GM12878 (cell line): Measurements from ENCODE around the gene UNC5B. TPM values are rescaled to one million over a fixed set of nuclear protein-coding genes. Genes with fewer than 3 reads are reported as not detected.

Source experiments
- ATAC-seq: fragments of 200-7000 bp; cut with Tn5 transposase; 3 replicates; pipeline ENCODE4 v1.9.1; 2020; ENCODE audit warnings: mild to moderate bottlenecking, moderate library complexity
- BruUV-seq: library from RNA; stranded (reverse); fragments of 400-500 nt; replicated peaks from 2 replicates; lab custom pipeline; 2021; lab: Mats Ljungman, UMichigan
- CTCF ChIA-PET: fragments of 300-600 bp; sonication (Branson Sonifier 250); formaldehyde crosslinking; extraction: SDS; loops from one replicate; lab custom pipeline; 2021; ENCODE audit warnings: inconsistent platforms; lab: Yijun Ruan, JAX
- POLR2A ChIA-PET: fragments of 350-600 bp; formaldehyde crosslinking; extraction: SDS; loops from one replicate; lab custom pipeline; 2021; ENCODE audit warnings: inconsistent platforms; lab: Charles Lee
- RAD21 ChIA-PET: fragments of 300-600 bp; sonication (Branson Sonifier 250); formaldehyde crosslinking; loops from one replicate; lab custom pipeline; 2023; ENCODE audit warnings: antibody characterized with exemption; ENCODE audit not compliant: unreplicated experiment; lab: Charles Lee
- SMC1A ChIA-PET: fragments of 300-600 bp; sonication (Branson Sonifier 250); formaldehyde crosslinking; loops from one replicate; lab custom pipeline; 2023; ENCODE audit not compliant: unreplicated experiment, uncharacterized antibody; lab: Charles Lee
- DNase-seq: peaks from one replicate; pipeline ENCODE4 v3.0.0-alpha.2; 2011; ENCODE audit warnings: low read depth, low spot score
- FAIRE-seq: peaks from 3 replicates; lab custom pipeline; 2011; peaks lifted over from hg19 to GRCh38; lab: Jason Lieb, UNC
- H2AFZ ChIP-seq: 2 replicates; pipeline ENCODE4 v1.6.0; 2011; ENCODE audit warnings: low read depth, low read length, control low read depth; ENCODE audit not compliant: control insufficient read depth
- H3K27ac ChIP-seq: 2 replicates; pipeline ENCODE4 v1.5.1; 2011; ENCODE audit warnings: control low read depth; ENCODE audit not compliant: control insufficient read depth, insufficient read depth
- H3K27me3 ChIP-seq, 2 experiments: replicated peaks in 1 of 2; 2 replicates each; pipeline versions ENCODE4 v1.6.0 to v1.6.1; 2011; ENCODE audit warnings: low read length in 1 of 2; ENCODE audit not compliant: control insufficient read depth in 2 of 2, insufficient read depth in 2 of 2
- H3K36me3 ChIP-seq, 2 experiments: 2 replicates each; pipeline ENCODE4 v1.5.1; 2011; ENCODE audit warnings: low read length in 1 of 2; ENCODE audit not compliant: control insufficient read depth in 2 of 2, insufficient read depth in 2 of 2
- H3K4me1 ChIP-seq: 2 replicates; pipeline ENCODE4 v1.6.1; 2011; ENCODE audit warnings: mild to moderate bottlenecking, low read length, moderate library complexity, mixed read lengths; ENCODE audit not compliant: control insufficient read depth, insufficient read depth
- H3K4me2 ChIP-seq: 2 replicates; pipeline ENCODE4 v1.6.0; 2011; ENCODE audit warnings: control low read depth; ENCODE audit not compliant: control insufficient read depth, insufficient read depth
- H3K4me3 ChIP-seq: fragments of 200-600 bp; sonication (generic); 2 replicates; pipeline ENCODE4 v1.5.1; 2016
- H3K79me2 ChIP-seq: 2 replicates; pipeline ENCODE4 v1.6.0; 2011; ENCODE audit warnings: low read length; ENCODE audit not compliant: control insufficient read depth, insufficient read depth
- H3K9ac ChIP-seq: 2 replicates; pipeline ENCODE4 v1.8.0; 2011; ENCODE audit warnings: low read length, control low read depth, mixed read lengths; ENCODE audit not compliant: control insufficient read depth, insufficient read depth
- H3K9me3 ChIP-seq: replicated peaks from 3 replicates; pipeline ENCODE4 v1.5.1; 2011; ENCODE audit warnings: mild to moderate bottlenecking, low read length; ENCODE audit not compliant: control insufficient read depth, insufficient read depth
- H4K20me1 ChIP-seq: 2 replicates; pipeline ENCODE4 v1.6.0; 2011; ENCODE audit not compliant: control insufficient read depth, insufficient read depth
- CBX3 ChIP-seq: fragments of 200-600 bp; sonication (generic); IDR thresholded peaks from 2 replicates; pipeline ENCODE4 v1.6.1; 2016; ENCODE audit warnings: low read depth, borderline replicate concordance
- HDAC2 ChIP-seq: fragments of 200-600 bp; sonication (generic); IDR thresholded peaks from 2 replicates; pipeline ENCODE4 v1.6.1; 2017
- HDAC6 ChIP-seq: fragments of 200-600 bp; sonication (generic); IDR thresholded peaks from one replicate; pipeline ENCODE4 v1.8.0; 2017; ENCODE audit warnings: antibody characterized with exemption; ENCODE audit not compliant: unreplicated experiment
- MEF2B ChIP-seq: fragments of 450-650 bp; IDR thresholded peaks from 2 replicates; pipeline ENCODE4 v1.6.1; 2018; ENCODE audit warnings: mild to moderate bottlenecking, moderate library complexity; ENCODE audit not compliant: partially characterized antibody, poor library complexity, severe bottlenecking
- MYC ChIP-seq: IDR thresholded peaks from 2 replicates; pipeline ENCODE4 v1.6.1; 2011; ENCODE audit warnings: mild to moderate bottlenecking, low read length, moderate library complexity, inconsistent platforms; ENCODE audit not compliant: insufficient read depth, insufficient replicate concordance, insufficient read length, severe bottlenecking
- NR2C2 ChIP-seq: IDR thresholded peaks from 2 replicates; pipeline ENCODE4 v1.6.1; 2011; ENCODE audit warnings: borderline replicate concordance, low read depth; ENCODE audit not compliant: control insufficient read depth, insufficient read length
- WGBS: methylation state at CpG from one replicate; pipeline ENCODE4 v1.1.6; 2016; ENCODE audit warnings: low lambda C conversion rate; ENCODE audit not compliant: insufficient replicate concordance, insufficient coverage; ENCODE audit errors: missing lambda C conversion rate; 5-methylcytosine and 5-hydroxymethylcytosine counted together
- in situ Hi-C: fragments of 300-500 bp; cut with MboI; formaldehyde crosslinking; loops from 9 replicates; pipeline ENCODE4 v1.14.3; 2018; ENCODE audit warnings: mixed read lengths
- intact Hi-C: fragments of 100-400 bp; cut with micrococcal nuclease; formaldehyde crosslinking; loops from one replicate; pipeline ENCODE4 v1.14.2; 2022; ENCODE audit not compliant: unreplicated experiment
- polyA plus RNA-seq, 11 experiments: library from polyadenylated mRNA; depleted of rRNA in 4 of 11; unstranded in 6 of 11; stranded (reverse) in 5 of 11; fragments of >200 nt; fragmentation: Nextera tagmentation in 4 of 11; fragmentation: Illumina TruSeq in 1 of 11; extraction: Ambion mirVana in 4 of 11; extraction: Trizol in 1 of 11; gene quantifications; 1 replicate in 1 of 11; 2 replicates in 10 of 11; pipeline versions ENCODE4 v1.2.1 to v1.2.3, GENCODE V29; 2011 to 2016; ENCODE audit warnings: inconsistent platforms in 2 of 11, missing spikeins in 2 of 11, low read depth in 1 of 11
- total RNA-seq, 4 experiments: library from RNA; depleted of rRNA in 3 of 4; stranded (reverse); fragments of >200 nt in 3 of 4; fragmentation: Illumina TruSeq in 1 of 4; extraction: Trizol in 1 of 4; gene quantifications; 2 replicates each; pipeline versions ENCODE4 v1.2.1 to v1.2.3, GENCODE V29; 2013 to 2021
- TF ChIP-seq, protein P1 (sequence below): IDR thresholded peaks from 2 replicates; pipeline ENCODE4 v1.6.1; 2011; ENCODE audit warnings: borderline replicate concordance, low read depth, mild to moderate bottlenecking, moderate library complexity, low read length; ENCODE audit not compliant: insufficient read depth, poor library complexity, severe bottlenecking

UNC5B gene
- total and polyA plus RNA-seq, 10 of the 15 experiments (the other 5 are each of a cell fraction or from before 2014, with no cell fraction given): 0.03 to 0.08 TPM; not detected in 8

DNA sequence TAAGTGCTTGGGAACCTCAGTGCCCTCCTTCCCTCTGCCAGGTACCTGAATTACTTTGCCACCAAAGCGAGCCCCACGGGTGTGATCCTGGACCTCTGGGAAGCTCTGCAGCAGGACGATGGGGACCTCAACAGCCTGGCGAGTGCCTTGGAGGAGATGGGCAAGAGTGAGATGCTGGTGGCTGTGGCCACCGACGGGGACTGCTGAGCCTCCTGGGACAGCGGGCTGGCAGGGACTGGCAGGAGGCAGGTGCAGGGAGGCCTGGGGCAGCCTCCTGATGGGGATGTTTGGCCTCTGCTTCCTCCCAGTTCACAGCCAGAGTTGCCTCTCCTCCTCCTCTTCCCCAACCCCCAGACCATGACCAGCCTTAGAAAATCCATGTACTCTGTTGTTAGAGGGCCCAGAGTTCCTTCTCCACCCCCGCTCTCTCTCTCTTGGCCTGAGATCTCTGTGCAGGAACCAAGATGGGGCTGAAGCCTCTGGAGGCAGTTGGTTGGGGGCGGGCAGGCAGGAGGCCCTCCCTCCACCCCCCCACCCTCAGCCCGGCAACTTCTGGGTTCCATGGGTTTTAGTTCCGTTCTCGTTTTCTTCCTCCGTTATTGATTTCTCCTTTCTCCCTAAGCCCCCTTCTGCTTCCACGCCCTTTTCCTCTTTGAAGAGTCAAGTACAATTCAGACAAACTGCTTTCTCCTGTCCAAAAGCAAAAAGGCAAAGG, 86.9 kb downstream of the UNC5B start:
- Histone ChIP-seq H3K9ac (no peak overlapping the region), H2AFZ (no peak overlapping the region), H4K20me1 (no peaks in the 10 kb centered on the region), H3K79me2 (no peaks in the 10 kb centered on the region), H3K4me1 (no peaks in the 10 kb centered on the region), H3K4me3 (no peak overlapping the region), H3K27ac (no peak overlapping the region), H3K9me3 (no peaks in the 10 kb centered on the region), H3K27me3 (peaks cover 5% of the 10 kb centered on the region in 2 experiments; a peak in 3 of 4 replicates), H3K4me2 (no peak overlapping the region), H3K36me3 (no peaks in the 10 kb centered on the region)
- FAIRE-seq (no peak), DNase-seq (no peak), ATAC-seq (no peak)
- POLR2A ChIA-PET: no interaction called here
- TF ChIP-seq HDAC6: no peak
- TF ChIP-seq MYC: no peak
- no peak for TF ChIP-seq NR2C2
- TF ChIP-seq, protein P1, sequence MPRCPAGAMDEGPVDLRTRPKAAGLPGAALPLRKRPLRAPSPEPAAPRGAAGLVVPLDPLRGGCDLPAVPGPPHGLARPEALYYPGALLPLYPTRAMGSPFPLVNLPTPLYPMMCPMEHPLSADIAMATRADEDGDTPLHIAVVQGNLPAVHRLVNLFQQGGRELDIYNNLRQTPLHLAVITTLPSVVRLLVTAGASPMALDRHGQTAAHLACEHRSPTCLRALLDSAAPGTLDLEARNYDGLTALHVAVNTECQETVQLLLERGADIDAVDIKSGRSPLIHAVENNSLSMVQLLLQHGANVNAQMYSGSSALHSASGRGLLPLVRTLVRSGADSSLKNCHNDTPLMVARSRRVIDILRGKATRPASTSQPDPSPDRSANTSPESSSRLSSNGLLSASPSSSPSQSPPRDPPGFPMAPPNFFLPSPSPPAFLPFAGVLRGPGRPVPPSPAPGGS: no peak
- TF ChIP-seq CBX3: no peak
- TF ChIP-seq HDAC2: no peak
- TF ChIP-seq MEF2B: no peak
- intact Hi-C loops: no loop called here
- WGBS: 21% methylated on average over 7 of the region's 14 CpGs
- in situ Hi-C loops: no loop called here
- no TSS peak for BruUV-seq
- CTCF ChIA-PET: interaction anchor here (1.1 kb wide), 1 partner anchor 17 kb away, joined by 3 read pairs; no protein-coding TSS in a partner anchor
- SMC1A ChIA-PET: no interaction called here
- RAD21 ChIA-PET: interaction anchor here (0.7 kb wide), 1 partner anchor 749 kb away, joined by 3 read pairs; no protein-coding TSS in a partner anchor
